HG03442 (cell line): Measurements from ENCODE around the gene GLTP.
A peak's percentile ranks its signal among the peaks of the same experiment; 100 is the strongest.
"Not testable (repeated sequence)": the region's sequence is repeated elsewhere in the genome, so short reads cannot be mapped to it uniquely, and the experiment has no call there.

ENCODE experiments used
- ATAC-seq: cut with Tn5 transposase; IDR thresholded peaks from one replicate; pipeline ENCODE4 v1.9.1; 2021; ENCODE audit warnings: mild to moderate bottlenecking, moderate library complexity; ENCODE audit not compliant: unreplicated experiment

The GLTP gene

DNA sequence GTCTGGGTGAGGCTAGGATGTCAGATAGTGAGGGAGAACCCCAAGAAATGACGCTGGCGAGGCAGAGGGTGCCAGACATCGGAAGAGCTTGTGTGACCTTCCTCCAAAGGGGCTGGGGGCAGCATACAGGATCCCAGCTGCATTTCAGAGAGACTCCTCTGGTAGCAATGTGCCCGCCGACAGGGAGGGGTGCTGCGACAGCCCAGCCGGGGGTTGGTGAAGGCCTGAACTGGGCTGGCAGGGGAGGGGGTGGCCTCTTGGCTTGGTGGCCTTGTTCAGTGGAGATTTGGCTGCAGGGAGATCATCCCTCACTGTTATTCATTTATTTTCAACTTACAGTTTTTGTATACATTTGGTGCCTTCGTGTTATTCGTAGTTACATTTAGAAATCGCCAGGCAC, 25.0 kb upstream of the GLTP start:
- ATAC-seq: no peak

DNA sequence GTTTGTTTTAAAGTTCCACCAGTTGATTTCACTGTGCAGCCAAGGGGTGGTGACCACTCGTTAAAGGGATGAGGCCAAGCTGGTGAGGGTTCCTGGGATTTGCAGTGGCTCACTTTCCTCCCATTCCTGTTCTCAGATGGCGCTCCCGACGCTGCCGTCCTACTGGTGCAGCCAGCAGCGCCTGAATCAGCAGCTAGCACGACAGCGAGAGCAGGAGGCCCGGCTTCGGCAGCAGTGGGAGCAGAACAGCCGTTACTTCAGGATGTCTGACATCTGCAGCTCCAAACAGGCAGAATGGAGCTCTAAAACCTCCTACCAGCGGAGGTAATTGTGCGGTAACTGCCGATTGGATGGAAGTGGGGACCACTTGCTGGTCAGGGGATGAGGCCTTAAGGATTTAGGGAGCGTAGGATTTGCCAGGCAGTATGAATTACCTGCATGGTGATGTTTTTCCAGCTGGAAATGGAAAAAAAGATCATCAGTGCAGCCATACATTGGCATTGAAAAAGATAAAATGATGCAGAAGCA, 22.6 kb upstream of the GLTP start:
- ATAC-seq: no peak

DNA sequence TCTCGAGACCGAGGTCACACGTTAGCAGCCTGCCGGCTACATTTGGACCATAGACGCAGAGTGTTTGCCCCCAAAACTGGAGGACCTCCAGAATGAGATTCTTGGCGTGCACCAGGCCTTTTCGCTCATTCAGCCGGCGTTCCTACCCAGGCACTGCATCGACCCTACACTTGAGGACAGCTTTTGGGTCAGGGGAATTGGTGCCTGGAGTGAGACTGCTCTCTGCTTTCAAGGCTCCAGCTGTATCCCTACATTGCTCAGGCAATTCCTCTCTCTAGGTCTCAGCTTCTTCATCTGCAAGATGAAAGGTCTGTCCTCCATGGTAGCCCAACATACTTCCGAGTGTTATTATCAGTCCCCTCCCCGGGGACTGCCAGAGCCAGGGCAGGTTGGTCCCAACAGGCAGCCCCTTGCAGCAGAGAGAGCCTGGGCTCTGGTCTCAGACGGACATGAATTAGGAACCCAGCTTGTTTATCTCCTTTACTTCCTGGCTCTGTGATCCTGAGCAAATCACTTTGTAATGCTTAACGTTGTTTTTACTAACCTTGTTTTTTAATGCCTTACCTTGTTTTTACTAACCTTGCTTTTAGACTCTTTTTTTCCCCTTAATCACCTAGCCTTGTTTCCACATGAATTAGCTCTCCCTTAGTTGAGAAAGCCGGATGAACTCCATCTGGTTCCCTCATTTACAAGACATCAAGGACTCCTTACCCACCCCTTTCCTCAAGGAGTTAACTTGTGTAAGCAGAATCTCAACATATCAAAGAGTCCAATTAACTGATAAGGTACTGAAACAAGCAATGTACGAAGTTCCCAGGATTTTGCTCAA, 20.6 kb upstream of the GLTP start:
- no peak for ATAC-seq

DNA sequence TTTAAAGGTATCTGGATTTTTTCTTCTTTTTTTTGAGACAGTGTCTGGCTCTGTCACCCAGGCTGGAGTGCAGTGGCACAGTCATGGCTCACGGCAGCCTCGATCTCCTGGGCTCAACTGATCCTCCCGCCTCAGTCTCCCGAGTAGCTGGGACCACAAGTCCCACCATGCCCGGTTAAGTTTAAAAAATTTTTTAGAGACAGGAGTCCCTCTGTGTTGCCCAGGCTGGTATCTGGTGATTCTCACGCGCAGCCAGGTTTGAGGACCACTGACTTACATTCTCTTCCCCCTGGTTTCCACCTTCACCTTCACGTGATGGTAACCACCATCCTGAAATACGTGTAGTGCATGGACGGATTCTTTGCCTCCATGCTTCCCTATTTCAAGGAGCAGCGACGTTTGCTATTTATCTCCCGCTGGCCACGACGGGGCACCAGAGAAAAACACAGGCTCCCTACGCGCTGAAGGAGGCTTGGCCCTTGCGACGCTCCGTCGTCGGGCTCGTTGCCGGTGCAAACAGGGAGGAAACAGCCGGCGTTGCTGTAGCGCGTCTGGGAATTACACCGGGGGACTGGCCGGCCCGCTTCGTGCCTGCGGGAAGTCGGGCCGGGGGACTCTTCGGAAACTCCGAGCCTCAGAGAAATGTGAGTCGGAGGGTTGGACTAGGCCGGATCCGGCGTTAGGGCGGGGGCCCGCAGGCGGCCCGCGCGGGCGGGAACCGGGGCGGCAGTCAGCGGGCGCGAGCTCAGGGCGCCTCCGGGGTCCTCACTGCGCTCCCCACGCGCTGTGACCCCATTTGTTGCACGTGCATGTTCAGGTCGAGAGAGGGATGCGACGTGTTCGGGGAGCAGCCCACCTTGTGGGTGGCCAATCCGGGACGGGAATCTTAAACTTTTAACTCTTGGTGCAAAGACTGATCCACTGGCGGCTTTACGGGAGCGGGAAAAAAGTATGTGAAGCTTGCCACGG, 19.7 kb upstream of the GLTP start, which contains the start of gene TCHP:
TSS of gene TCHP (plus strand) at position 492 of the 969 bp plus-strand sequence. CDS start 2,753 bp downstream, outside the sequence.
- peak; percentile 73 for ATAC-seq

DNA sequence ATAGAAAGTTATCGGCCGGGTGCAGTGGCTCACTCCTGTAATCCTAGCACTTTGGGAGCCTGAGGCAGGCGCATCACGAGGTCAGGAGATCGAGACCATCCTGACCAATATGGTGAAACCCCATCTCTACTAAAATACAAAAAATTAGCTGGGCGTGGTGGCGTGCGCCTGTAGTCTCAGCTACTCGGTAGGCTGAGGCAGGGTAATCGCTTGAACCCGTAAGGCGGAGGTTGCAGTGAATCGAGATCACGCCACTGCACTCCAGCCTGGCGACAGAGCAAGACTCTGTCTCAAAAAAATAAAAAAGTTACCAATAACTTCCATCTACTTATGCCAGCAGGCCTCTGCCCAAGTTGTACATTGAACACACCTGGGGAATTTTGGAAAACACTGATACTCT, 19.0 kb upstream of the GLTP start:
- ATAC-seq: not testable (repeated sequence)

DNA sequence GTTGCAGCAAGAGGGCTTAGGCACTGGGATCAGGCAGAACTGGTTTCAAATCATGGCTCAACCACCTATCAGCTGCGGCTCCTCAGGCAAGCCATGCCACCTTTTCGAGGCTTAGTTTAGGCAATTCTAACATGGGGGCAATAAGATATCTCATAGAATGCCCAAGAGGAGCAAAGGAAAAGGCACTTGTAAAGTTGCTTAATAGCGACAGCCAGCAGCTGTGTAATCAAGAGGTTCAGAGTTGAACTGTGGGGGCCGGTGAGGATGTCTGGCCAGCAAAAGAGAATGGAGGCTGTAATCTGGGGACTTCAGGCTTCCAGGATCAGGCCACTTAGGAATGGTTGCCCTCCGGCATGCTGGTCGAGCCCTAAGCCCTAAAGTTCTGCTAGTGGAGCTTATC, 16.7 kb upstream of the GLTP start:
- no peak for ATAC-seq

DNA sequence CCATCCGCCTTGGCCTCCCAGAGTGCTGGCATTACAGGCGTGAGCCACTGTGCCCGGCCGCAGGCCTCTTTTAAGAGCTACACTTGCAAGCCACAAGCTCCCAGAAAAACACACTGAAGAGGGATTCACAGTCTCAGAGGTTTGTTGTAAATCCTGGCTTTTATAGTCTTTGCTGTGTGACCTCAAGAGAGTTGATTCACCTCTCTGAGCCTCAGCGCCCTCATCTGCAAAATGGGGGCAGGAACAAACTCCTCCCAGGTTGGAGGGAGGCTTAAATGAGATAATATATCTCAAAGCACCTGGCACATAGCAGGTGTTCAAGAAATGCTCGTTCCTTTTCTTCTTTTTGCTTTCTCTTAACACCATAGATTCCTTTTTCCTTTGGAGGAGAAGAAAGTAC, 15.8 kb upstream of the GLTP start:
- no peak for ATAC-seq

DNA sequence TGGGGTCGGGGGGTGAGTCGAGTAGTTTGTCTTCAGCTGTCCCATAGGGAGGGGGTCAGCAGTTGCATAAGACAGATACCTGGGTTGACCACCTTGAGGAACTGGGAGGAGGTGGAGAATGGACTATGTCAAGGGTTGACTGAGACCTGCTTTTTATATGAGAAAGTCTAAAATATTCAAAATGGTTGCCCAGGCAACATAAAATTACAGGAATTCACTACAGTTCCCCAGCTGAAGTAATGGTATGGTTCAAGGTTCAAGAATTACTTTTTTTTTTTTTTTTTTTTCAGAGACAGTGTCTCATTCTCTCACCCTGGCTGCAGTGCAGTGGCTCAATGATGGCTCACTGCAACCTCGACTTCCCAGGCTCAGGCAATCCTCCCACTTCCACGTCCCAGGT, 14.6 kb upstream of the GLTP start:
- ATAC-seq: no peak

DNA sequence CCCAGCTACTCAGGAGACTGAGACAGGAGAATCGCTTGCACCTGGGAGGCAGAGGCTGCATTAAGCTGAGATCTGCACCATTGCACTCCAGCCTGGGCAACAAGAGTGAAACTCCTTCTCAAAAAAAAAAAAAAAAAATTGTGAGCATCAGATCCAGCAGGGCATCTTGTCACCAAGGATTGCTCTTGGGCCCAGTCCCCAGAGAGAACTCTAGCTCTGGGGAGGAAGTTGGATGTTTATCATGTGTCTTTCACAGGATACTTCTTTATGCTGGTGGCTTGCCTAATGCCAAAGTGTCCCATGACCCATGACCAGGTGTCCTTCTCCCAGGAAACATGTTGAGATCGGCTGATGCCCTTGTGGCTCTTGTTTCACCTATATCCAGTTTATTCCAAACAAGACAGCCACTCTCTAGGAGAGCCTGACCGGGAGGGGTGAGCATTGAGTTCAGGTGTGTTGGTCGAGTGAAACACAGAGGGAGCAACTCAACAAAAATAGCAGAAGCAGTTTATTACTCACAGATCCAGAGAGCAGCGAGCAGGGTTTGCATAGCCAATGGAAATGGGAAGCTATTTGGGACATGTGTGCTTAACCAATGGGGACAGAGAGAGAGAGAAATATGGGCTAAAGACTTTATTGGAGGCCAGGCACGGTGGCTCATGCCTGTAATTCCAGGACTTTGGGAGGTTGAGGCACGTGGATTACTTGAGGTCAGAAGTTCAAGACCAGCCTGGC, 13.1 kb upstream of the GLTP start:
- ATAC-seq: no peak

DNA sequence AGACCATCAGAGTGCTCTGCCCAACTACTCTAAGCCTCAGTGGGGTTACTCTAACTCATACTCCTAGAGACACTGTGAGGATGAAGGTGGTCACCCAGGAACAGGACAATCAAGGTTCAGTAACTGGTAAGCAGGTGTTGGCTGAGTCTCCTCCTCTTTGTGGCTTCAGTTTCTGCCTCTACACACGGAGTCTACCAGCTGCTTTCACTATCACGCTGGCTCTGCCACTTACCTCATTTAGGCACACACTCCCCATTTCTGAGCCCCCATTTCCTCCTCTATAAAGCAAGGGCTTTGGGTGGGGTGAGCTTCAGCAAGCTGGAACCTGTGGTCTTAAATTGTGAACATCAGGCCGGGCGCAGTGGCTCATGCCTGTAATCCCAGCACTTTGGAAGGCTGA, 12.4 kb upstream of the GLTP start:
- ATAC-seq: peak; percentile 53

DNA sequence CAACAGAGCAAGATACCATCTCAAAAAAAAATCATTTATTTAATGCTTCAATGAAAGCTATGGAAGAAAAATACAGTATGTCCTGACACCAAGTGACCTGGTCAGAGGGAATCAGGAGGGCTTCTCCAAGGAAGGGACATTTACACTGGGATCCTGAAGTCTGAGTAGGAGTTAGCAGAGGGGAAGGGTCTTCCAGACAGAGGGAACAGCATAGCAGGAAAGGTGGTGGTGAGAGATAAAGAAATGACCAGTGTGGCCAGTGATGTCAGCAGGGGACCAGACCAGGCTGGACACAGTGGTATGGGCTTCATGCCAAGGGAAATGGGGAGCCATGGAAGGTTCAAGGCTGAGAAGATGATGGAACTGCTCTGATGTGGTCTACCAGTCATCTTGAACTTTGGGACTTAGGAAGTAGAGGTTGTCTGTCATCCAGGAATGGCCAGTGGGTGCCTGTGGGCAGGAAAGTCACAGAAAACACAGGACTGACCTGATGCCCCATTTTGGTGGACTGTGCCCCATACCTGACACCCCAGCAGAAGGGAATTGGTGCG, 11.9 kb upstream of the GLTP start:
- ATAC-seq: no peak

DNA sequence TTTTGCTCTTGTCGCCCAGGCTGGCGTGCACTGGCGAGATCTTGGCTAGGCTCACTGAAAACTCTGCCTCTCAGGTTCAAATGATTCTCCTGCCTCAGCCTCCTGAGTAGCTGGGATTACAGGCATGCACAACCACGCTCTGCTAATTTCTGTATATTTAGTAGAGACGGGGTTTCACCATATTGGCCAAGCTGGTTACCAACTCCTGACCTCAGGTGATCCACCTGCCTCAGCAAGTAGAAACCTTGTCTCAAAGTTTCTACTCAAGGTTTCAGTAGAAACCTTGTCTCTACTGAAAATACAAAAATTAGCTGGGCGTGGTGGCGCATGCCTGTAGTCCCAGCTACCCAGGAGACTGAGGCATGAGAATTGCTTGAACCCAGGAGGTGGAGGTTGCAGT, 11.4 kb upstream of the GLTP start:
- ATAC-seq: not testable (repeated sequence)

DNA sequence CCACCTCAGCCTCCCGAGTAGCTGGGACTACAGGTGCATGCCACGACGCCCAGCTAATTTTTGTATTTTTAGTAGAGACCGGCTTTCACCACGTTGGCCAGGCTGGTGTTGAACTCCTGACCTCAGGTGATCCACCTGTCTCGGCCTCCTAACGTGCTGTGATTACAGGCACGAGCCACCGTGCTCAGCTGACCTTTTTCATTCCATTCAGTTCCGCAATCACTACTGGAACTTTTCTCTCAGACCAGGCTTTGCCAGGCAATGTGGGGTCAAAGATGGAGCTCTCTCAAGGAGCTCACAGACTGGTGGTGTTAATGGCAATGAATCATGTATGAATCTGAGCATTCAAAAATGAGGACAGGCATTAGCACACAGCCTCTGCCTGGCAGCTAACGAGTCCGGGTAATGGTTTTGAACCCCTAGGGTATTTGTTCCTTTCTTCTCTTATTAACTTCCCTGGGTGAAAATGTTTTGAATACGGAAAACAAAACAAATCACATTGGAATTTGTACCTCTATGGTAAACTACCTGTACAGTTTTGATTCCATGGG, 10.4 kb upstream of the GLTP start:
- no peak for ATAC-seq

DNA sequence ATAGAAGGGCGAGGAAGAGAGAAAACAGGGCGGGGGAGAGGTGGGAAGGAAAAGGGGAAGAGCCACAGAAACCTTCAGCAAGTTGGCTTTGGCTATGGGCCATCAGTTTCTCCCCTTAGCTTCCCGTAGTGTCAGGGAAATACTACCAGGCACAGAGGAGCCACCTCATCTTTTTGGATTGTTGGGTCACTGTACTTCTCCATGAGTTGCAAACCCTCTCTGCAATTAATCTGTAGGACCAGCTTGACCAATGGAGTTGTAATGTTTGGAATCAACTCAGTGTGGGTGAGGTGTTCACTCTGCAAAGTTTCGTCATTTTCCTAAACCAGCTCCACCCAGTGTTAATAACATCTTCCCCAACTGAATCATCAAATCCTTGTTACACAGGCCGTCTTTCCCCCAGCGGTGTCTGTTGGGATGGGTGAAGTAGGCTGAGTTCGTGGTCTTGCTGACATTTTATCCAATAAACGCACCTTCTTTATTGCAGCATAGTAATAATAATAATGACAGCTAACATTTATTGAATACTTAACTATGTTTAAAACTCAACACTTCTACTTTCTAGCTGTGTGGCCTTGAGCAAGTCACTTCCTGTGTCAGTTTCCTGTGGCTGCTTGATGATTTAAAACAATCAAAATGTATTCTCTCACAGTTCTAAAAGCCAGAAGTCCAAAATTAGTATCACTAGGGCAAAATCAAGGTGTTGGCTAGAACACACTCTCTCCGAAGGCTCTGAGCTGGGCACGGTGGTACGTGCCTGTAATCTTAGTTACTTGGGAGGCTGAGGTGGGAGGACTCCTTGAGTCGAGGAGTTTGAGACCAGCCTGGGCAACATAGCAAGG, 8.1 kb upstream of the GLTP start:
- no peak for ATAC-seq

DNA sequence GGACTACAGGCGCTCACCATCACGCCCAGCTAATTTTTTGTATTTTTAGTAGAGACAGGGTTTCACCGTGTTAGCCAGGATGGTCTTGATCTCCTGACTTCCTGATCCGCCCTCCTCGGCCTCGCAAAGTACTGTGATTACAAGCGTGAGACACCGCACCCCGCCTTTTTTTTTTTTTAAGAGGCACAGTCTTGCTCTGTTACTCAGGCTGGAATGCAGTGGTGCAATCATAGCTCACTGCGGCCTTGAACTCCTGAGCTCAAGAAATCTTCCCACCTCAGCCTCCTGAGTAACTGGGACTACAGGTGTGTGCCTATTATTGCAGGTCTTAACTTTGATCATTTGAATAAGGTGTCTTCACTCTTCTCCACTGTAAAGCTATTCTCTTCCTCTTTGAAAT, 5.3 kb upstream of the GLTP start:
- ATAC-seq: no peak

DNA sequence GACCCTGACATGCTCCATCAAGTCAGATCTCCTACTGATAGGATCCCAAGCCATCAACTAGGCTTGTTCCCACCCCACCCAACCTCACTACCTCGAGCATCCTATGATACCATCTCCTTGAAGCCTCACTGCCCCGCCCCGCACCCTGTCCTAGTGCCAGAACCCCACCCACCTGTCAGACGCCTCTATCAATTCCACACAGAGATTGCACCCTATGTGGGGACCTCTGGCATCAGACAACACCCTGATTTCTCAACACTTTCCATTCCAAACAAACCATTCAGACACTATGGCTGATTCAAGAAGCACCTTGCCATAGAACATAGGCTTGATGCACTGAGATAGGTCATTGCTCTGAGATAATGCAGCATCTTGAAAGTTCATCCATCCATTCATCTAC, 3.1 kb upstream of the GLTP start:
- ATAC-seq: no peak

DNA sequence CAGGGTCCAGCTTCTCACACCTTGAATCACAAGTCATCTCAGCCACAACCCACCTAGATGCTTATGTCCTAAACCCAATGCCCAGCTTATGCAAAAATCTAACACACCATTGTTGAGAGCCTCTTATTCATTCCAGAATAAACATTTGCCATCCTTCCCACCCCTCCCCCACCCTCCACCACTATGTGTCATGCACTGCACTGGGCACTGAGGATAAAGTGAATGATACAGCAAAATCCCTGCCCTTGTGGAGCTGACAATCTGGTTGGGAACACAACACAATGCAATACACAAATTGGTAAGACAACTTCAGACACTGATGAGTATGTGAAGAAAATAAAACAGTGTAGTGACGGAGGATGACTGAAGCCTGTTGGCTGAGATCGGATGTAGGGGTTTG, 1.4 kb upstream of the GLTP start:
- no peak for ATAC-seq

DNA sequence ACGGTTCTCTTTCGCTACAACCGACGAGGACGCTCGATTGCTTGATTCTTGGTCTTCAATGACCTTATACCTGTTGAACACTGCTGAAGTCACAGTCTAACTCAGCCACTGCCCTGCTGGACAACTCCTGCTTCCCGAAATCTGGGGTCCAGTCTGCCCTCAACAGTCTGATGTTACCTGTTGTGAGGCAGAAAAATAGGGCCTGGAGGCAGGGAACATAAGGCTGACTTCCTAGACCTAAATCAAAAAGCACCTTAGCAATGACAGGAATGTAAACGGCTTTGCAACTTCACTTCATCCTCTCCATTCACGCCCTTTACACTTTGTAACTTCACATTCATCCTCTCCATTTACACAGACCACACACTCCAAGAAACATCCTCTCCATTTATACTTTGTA, 597 bp upstream of the GLTP start:
- ATAC-seq: no peak

DNA sequence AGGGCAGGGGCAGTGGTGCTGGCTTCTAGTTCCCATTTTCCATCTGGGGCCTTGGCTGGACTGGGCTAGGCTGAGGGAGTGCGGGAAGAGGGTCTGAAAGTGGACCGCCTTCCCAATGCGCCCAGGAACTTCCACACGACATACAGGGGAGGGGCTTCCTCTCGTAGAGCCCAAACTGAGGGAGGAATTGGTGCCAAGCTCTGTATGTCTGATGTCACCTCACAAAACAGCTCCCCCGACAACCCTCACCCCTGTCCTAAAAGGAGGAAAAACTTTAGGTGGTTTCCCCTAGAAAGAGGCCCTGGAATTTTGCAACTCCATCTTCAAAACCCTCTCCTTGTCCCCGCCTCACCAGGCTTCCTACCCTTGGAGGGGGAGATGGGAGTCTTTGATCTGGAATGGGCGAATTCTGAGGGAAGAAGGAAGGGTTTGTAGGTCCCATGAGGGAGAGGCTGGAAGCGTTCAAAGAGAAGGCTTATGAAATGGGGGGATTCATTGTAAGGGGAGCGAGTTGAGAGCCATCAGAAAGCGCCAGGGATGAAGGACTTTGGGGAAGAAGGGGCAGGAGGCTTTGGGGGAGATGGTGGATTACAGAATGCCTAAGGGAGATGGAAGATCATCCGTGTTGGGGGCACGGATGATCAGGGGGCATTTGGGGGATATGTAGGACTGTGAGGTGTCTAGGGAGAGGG, 844 bp downstream of the GLTP start:
- ATAC-seq: no peak
